Measurements from ENCODE around the gene DIO2.

DIO2 gene

DNA sequence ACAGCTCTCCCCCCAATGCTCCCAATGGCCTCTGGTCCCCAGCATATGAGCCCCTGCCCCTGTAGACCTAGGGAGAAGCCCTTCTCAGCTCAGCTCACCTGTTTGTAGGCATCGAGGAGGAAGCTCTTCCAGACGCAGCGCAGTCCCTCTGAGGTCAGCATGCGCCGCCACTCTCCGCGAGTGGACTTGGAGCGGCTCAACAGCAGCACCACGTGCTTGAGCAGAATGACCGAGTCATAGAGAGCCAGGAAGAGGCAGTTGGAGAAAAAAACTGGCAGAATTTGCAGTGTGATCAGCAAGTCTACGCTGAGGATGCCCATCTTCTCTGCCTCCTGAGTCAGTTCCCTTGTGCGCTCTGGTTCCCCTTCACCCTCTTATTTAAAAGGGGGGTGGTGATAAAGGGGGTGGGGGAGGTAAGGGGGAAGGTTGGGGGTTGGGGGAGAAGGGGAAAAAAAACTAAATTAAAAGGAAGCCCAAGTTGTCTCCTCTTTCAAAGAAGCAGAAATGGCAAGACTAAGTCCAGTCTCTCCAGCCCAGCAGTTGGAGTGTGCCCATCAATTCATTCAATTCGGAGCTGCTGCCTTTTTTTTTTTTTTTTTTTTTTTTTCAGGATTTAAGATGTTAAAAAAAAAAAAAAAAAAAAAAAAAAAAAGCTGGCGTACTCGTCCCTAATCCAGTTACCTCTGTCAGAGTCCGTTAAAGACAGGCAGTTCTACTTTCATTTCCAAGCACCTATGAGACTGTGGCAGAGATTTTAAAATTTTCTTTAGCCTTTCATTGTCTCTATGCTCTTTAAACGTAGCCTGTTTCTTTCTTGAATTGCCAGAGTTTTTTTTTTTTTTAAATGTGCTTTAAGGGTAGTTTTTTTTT, at the start of gene DIO2:
TSS of gene DIO2 (minus strand) at position 352 of the 870 bp plus-strand sequence. CDS start at position 320, 32 bp downstream.
- H3K36me3 ChIP-seq (ENCODE audit: control insufficient read depth in 2 of 2, insufficient read depth in 2 of 2, low read length in 2 of 2) = no peaks in the 10 kb centered on the region
- H3K27me3 ChIP-seq (ENCODE audit: control insufficient read depth in 2 of 2, insufficient read depth in 2 of 2, low read length in 2 of 2) = no peaks in the 10 kb centered on the region
- H3K9me3 ChIP-seq (ENCODE audit: control insufficient read depth in 2 of 2, low read length in 2 of 2) = no peaks in the 10 kb centered on the region
- peak within 1 kb of the TSS in 1 of 2 donors; percentile 6 for H3K27ac ChIP-seq (ENCODE audit: low read depth in 2 of 2, low read length in 2 of 2)
- H3K9ac ChIP-seq (ENCODE audit: low read depth in 1 of 2, low read length in 2 of 2) = peak within 1 kb of the TSS in 1 of 2 donors; percentile 35
- peaks cover 0 to 3% of the 10 kb centered on the region in 2 donors for H3K4me1 ChIP-seq (ENCODE audit: control insufficient read depth in 2 of 2, insufficient read depth in 2 of 2, low read length in 2 of 2)
- peak within 1 kb of the TSS in 1 of 2 donors; percentile 24 for H3K4me3 ChIP-seq (ENCODE audit: low read length in 2 of 2)

DNA sequence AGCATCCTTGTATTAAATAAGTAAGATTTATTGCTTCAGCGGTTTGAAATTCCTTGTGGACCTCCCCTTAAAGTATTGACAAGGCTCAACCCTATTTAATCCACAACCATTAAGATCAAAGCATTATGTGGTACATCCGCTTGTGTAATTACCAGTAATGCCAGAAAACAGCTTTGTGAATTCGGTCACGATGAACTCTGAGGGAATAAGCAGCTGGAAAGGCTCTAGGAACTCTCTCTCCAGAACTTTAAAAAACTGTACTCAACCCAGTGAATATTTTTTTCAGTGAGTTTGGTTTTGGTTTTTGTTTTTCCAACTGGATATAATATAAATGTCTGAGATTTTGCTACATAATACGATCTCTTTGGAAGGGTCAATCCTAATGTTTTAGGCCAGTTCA, 49.3 kb upstream of the DIO2 start:
- H3K27ac ChIP-seq (ENCODE audit: low read depth in 2 of 2, low read length in 2 of 2) = no peak overlapping the region
- peaks cover 0 to 2% of the 10 kb centered on the region in 2 donors for H3K4me1 ChIP-seq (ENCODE audit: control insufficient read depth in 2 of 2, insufficient read depth in 2 of 2, low read length in 2 of 2)
- H3K36me3 ChIP-seq (ENCODE audit: control insufficient read depth in 2 of 2, insufficient read depth in 2 of 2, low read length in 2 of 2) = no peaks in the 10 kb centered on the region
- no peaks in the 10 kb centered on the region for H3K27me3 ChIP-seq (ENCODE audit: control insufficient read depth in 2 of 2, insufficient read depth in 2 of 2, low read length in 2 of 2)
- H3K4me3 ChIP-seq (ENCODE audit: low read length in 2 of 2) = no peak overlapping the region
- no peak overlapping the region for H3K9ac ChIP-seq (ENCODE audit: low read depth in 1 of 2, low read length in 2 of 2)
- no peaks in the 10 kb centered on the region for H3K9me3 ChIP-seq (ENCODE audit: control insufficient read depth in 2 of 2, low read length in 2 of 2)

DNA sequence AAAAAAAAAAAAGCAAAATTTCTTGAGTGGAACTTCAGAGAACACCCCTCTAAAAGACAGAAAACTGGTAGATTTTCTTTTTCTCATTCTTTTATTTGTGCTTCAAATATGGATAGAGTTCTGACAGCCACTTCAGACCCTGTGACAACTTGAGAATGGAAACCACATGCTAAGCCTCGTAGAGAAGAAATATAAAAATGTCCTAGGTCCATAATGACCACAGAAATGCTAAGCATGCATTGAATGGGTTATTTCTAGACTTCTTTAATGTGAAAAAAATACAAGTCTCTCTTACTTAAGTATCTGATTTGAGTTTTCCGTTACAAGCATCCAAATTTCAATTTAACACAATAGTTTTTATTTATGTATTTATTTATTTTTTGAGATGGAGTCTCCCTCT, 28.3 kb upstream of the DIO2 start:
- H3K9me3 ChIP-seq (ENCODE audit: control insufficient read depth in 2 of 2, low read length in 2 of 2) = no peaks in the 10 kb centered on the region
- H3K4me3 ChIP-seq (ENCODE audit: low read length in 2 of 2) = no peak overlapping the region
- no peaks in the 10 kb centered on the region for H3K27me3 ChIP-seq (ENCODE audit: control insufficient read depth in 2 of 2, insufficient read depth in 2 of 2, low read length in 2 of 2)
- H3K36me3 ChIP-seq (ENCODE audit: control insufficient read depth in 2 of 2, insufficient read depth in 2 of 2, low read length in 2 of 2) = no peaks in the 10 kb centered on the region
- H3K27ac ChIP-seq (ENCODE audit: low read depth in 2 of 2, low read length in 2 of 2) = no peak overlapping the region
- no peak overlapping the region for H3K9ac ChIP-seq (ENCODE audit: low read depth in 1 of 2, low read length in 2 of 2)
- H3K4me1 ChIP-seq (ENCODE audit: control insufficient read depth in 2 of 2, insufficient read depth in 2 of 2, low read length in 2 of 2) = no peaks in the 10 kb centered on the region

GRCh38 chr14:80237143-80237542, 25.8 kb upstream of the DIO2 start:
- no peaks in the 10 kb centered on the region for H3K4me1 ChIP-seq (ENCODE audit: control insufficient read depth in 2 of 2, insufficient read depth in 2 of 2, low read length in 2 of 2)
- no peak overlapping the region for H3K4me3 ChIP-seq (ENCODE audit: low read length in 2 of 2)
- H3K27ac ChIP-seq (ENCODE audit: low read depth in 2 of 2, low read length in 2 of 2) = no peak overlapping the region
- no peak overlapping the region for H3K9ac ChIP-seq (ENCODE audit: low read depth in 1 of 2, low read length in 2 of 2)
- H3K36me3 ChIP-seq (ENCODE audit: control insufficient read depth in 2 of 2, insufficient read depth in 2 of 2, low read length in 2 of 2) = no peaks in the 10 kb centered on the region
- no peaks in the 10 kb centered on the region for H3K9me3 ChIP-seq (ENCODE audit: control insufficient read depth in 2 of 2, low read length in 2 of 2)
- H3K27me3 ChIP-seq (ENCODE audit: control insufficient read depth in 2 of 2, insufficient read depth in 2 of 2, low read length in 2 of 2) = no peaks in the 10 kb centered on the region

GRCh38 chr14:80233470-80234089, 22.3 kb upstream of the DIO2 start:
- Histone ChIP-seq H3K27ac (ENCODE audit: low read depth in 2 of 2, low read length in 2 of 2) (no peak overlapping the region), H3K4me3 (ENCODE audit: low read length in 2 of 2) (no peak overlapping the region), H3K36me3 (ENCODE audit: control insufficient read depth in 2 of 2, insufficient read depth in 2 of 2, low read length in 2 of 2) (no peaks in the 10 kb centered on the region), H3K9me3 (ENCODE audit: control insufficient read depth in 2 of 2, low read length in 2 of 2) (no peaks in the 10 kb centered on the region), H3K4me1 (ENCODE audit: control insufficient read depth in 2 of 2, insufficient read depth in 2 of 2, low read length in 2 of 2) (no peaks in the 10 kb centered on the region), H3K9ac (ENCODE audit: low read depth in 1 of 2, low read length in 2 of 2) (no peak overlapping the region), H3K27me3 (ENCODE audit: control insufficient read depth in 2 of 2, insufficient read depth in 2 of 2, low read length in 2 of 2) (no peaks in the 10 kb centered on the region)

DNA sequence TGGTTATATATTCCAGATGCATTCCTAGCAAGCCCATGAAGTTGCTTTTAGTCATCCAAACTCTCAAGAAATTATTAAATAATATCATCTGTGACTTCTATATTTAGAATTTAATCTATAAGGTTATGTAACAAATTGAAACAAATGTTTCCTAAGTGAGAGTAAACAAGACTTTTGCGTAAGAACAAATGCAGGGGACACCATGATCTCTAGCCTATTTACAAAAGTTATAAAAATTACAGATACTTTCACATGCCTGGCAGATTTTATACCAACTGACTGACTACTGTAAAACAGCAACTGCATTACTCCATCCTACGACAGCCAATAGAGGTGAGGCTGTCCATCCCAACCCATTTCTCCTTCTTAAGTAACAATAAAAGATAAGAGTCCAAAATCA, 20.4 kb upstream of the DIO2 start:
- Histone ChIP-seq H3K9ac (ENCODE audit: low read depth in 1 of 2, low read length in 2 of 2) (no peak overlapping the region), H3K4me1 (ENCODE audit: control insufficient read depth in 2 of 2, insufficient read depth in 2 of 2, low read length in 2 of 2) (no peaks in the 10 kb centered on the region), H3K36me3 (ENCODE audit: control insufficient read depth in 2 of 2, insufficient read depth in 2 of 2, low read length in 2 of 2) (no peaks in the 10 kb centered on the region), H3K27ac (ENCODE audit: low read depth in 2 of 2, low read length in 2 of 2) (no peak overlapping the region), H3K9me3 (ENCODE audit: control insufficient read depth in 2 of 2, low read length in 2 of 2) (no peaks in the 10 kb centered on the region), H3K4me3 (ENCODE audit: low read length in 2 of 2) (no peak overlapping the region), H3K27me3 (ENCODE audit: control insufficient read depth in 2 of 2, insufficient read depth in 2 of 2, low read length in 2 of 2) (no peaks in the 10 kb centered on the region)

GRCh38 chr14:80223696-80224465, 12.6 kb upstream of the DIO2 start:
- Histone ChIP-seq H3K4me3 (ENCODE audit: low read length in 2 of 2) (no peak overlapping the region), H3K27me3 (ENCODE audit: control insufficient read depth in 2 of 2, insufficient read depth in 2 of 2, low read length in 2 of 2) (no peaks in the 10 kb centered on the region)

GRCh38 chr14:80216818-80217217, 5.5 kb upstream of the DIO2 start:
- Histone ChIP-seq H3K36me3 (ENCODE audit: control insufficient read depth in 2 of 2, insufficient read depth in 2 of 2, low read length in 2 of 2) (no peaks in the 10 kb centered on the region), H3K4me1 (ENCODE audit: control insufficient read depth in 2 of 2, insufficient read depth in 2 of 2, low read length in 2 of 2) (peaks cover 0 to 3% of the 10 kb centered on the region in 2 donors), H3K27me3 (ENCODE audit: control insufficient read depth in 2 of 2, insufficient read depth in 2 of 2, low read length in 2 of 2) (no peaks in the 10 kb centered on the region), H3K9ac (ENCODE audit: low read depth in 1 of 2, low read length in 2 of 2) (no peak overlapping the region), H3K9me3 (ENCODE audit: control insufficient read depth in 2 of 2, low read length in 2 of 2) (no peaks in the 10 kb centered on the region), H3K27ac (ENCODE audit: low read depth in 2 of 2, low read length in 2 of 2) (no peak overlapping the region), H3K4me3 (ENCODE audit: low read length in 2 of 2) (no peak overlapping the region)

More at GRCh38 chr14:80223696-80224465, 12.6 kb upstream of the DIO2 start:
- H3K9ac ChIP-seq (ENCODE audit: low read depth in 1 of 2, low read length in 2 of 2) = no peak overlapping the region
- no peaks in the 10 kb centered on the region for H3K36me3 ChIP-seq (ENCODE audit: control insufficient read depth in 2 of 2, insufficient read depth in 2 of 2, low read length in 2 of 2)
- H3K4me1 ChIP-seq (ENCODE audit: control insufficient read depth in 2 of 2, insufficient read depth in 2 of 2, low read length in 2 of 2) = no peaks in the 10 kb centered on the region
- no peaks in the 10 kb centered on the region for H3K9me3 ChIP-seq (ENCODE audit: control insufficient read depth in 2 of 2, low read length in 2 of 2)
- H3K27ac ChIP-seq (ENCODE audit: low read depth in 2 of 2, low read length in 2 of 2) = no peak overlapping the region

- Histone ChIP-seq H3K36me3 (ENCODE audit: control insufficient read depth in 2 of 2, insufficient read depth in 2 of 2, low read length in 2 of 2) (no peaks in the 10 kb centered on the region), H3K9ac (ENCODE audit: low read depth in 1 of 2, low read length in 2 of 2) (no peak overlapping the region), H3K27me3 (ENCODE audit: control insufficient read depth in 2 of 2, insufficient read depth in 2 of 2, low read length in 2 of 2) (no peaks in the 10 kb centered on the region), H3K27ac (ENCODE audit: low read depth in 2 of 2, low read length in 2 of 2) (peak overlapping the region in 1 of 2 donors; percentile 25), H3K4me1 (ENCODE audit: control insufficient read depth in 2 of 2, insufficient read depth in 2 of 2, low read length in 2 of 2) (peaks cover 0 to 3% of the 10 kb centered on the region in 2 donors), H3K9me3 (ENCODE audit: control insufficient read depth in 2 of 2, low read length in 2 of 2) (no peaks in the 10 kb centered on the region), H3K4me3 (ENCODE audit: low read length in 2 of 2) (no peak overlapping the region)
Measured at GRCh38 chr14:80215756-80216581, 4.7 kb upstream of the DIO2 start.
